Gastroesophageal sphincter (tissue), 3 donors: Measurements from ENCODE around the gene SNX9.

Experiments
- POLR2A ChIP-seq, 2 donors: fragments of 450-650 bp; IDR thresholded peaks; one replicate each; pipeline ENCODE4 v1.6.1; 2017; ENCODE audit warnings: antibody characterized with exemption in 2 of 2, mild to moderate bottlenecking in 2 of 2, moderate library complexity in 1 of 2
- POLR2AphosphoS5 ChIP-seq: sonication (generic); formaldehyde crosslinking; IDR thresholded peaks from one replicate; pipeline ENCODE4 v1.6.1; 2017; ENCODE audit warnings: antibody characterized with exemption
- TF ChIP-seq, protein P1 (sequence below), 4 experiments: fragments of 200-600 bp in 2 of 4; fragments of 450-650 bp in 2 of 4; sonication (generic) in 1 of 4; IDR thresholded peaks; one replicate each; pipeline ENCODE4 v1.5.1; 2017 to 2019; ENCODE audit warnings: antibody characterized with exemption in 4 of 4, mild to moderate bottlenecking in 2 of 4, moderate library complexity in 2 of 4

- no peak for TF ChIP-seq POLR2A (IDR thresholded peaks at IDR 0.05)
- TF ChIP-seq, protein P1, sequence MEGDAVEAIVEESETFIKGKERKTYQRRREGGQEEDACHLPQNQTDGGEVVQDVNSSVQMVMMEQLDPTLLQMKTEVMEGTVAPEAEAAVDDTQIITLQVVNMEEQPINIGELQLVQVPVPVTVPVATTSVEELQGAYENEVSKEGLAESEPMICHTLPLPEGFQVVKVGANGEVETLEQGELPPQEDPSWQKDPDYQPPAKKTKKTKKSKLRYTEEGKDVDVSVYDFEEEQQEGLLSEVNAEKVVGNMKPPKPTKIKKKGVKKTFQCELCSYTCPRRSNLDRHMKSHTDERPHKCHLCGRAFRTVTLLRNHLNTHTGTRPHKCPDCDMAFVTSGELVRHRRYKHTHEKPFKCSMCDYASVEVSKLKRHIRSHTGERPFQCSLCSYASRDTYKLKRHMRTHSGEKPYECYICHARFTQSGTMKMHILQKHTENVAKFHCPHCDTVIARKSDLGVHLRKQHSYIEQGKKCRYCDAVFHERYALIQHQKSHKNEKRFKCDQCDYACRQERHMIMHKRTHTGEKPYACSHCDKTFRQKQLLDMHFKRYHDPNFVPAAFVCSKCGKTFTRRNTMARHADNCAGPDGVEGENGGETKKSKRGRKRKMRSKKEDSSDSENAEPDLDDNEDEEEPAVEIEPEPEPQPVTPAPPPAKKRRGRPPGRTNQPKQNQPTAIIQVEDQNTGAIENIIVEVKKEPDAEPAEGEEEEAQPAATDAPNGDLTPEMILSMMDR (IDR thresholded peaks at IDR 0.05): no peak
- TF ChIP-seq POLR2AphosphoS5: no peak
Observed at GRCh38 chr6:157974967-157975366, 151.9 kb downstream of the SNX9 start.
